A673 (cell line): ENCODE data around the gene SANBR. TPM values are rescaled to one million over a fixed set of nuclear protein-coding genes. Genes with fewer than 3 reads are reported as not detected.

ENCODE experiments used
- Bru-seq: library from RNA; stranded (reverse); fragments of 400-500 nt; gene quantifications from one replicate; lab custom pipeline; 2021; lab: Mats Ljungman, UMichigan
- BruChase-seq, 2 experiments: library from RNA; stranded (reverse); fragments of 400-500 nt; gene quantifications; one replicate each; lab custom pipeline; 2021; lab: Mats Ljungman, UMichigan
- BruUV-seq: library from RNA; stranded (reverse); fragments of 400-500 nt; replicated peaks from 2 replicates; lab custom pipeline; 2021; lab: Mats Ljungman, UMichigan
- CTCF ChIA-PET: fragments of 300-600 bp; sonication (Branson Sonifier 250); formaldehyde crosslinking; loops from one replicate; lab custom pipeline; 2022; ENCODE audit warnings: antibody characterized with exemption; lab: Charles Lee
- POLR2A ChIA-PET: fragments of 300-600 bp; sonication (Branson Sonifier 250); formaldehyde crosslinking; loops from one replicate; lab custom pipeline; 2022; ENCODE audit warnings: antibody characterized with exemption; ENCODE audit not compliant: low non-redundant PET; lab: Charles Lee
- DNase-seq: peaks from one replicate; pipeline ENCODE4 v3.0.0-alpha.2; 2015; ENCODE audit warnings: low spot score
- H3K27ac ChIP-seq: fragments of 200-600 bp; sonication (generic); 2 replicates; pipeline ENCODE4 v1.5.1; 2016; ENCODE audit warnings: mixed run types, low read depth, mild to moderate bottlenecking, mixed read lengths, antibody characterized with exemption, low read length; ENCODE audit not compliant: poor library complexity, severe bottlenecking
- H3K27me3 ChIP-seq: fragments of 200-600 bp; sonication (generic); replicated peaks from 2 replicates; pipeline ENCODE4 v1.6.1; 2017; ENCODE audit warnings: mixed run types, low read depth, mild to moderate bottlenecking, mixed read lengths, antibody characterized with exemption, low read length; ENCODE audit not compliant: insufficient read depth, poor library complexity
- H3K36me3 ChIP-seq: fragments of 200-600 bp; sonication (generic); 2 replicates; pipeline ENCODE4 v1.6.1; 2016; ENCODE audit warnings: mixed run types, mild to moderate bottlenecking, mixed read lengths, antibody characterized with exemption, low read length; ENCODE audit not compliant: insufficient read depth, poor library complexity, severe bottlenecking
- H3K4me1 ChIP-seq: fragments of 200-600 bp; sonication (generic); 2 replicates; pipeline ENCODE4 v1.6.1; 2017; ENCODE audit warnings: mixed run types, mild to moderate bottlenecking, mixed read lengths, antibody characterized with exemption, low read length; ENCODE audit not compliant: insufficient read depth, poor library complexity, severe bottlenecking
- H3K4me3 ChIP-seq: fragments of 200-600 bp; sonication (generic); 2 replicates; pipeline ENCODE4 v1.5.1; 2016; ENCODE audit warnings: low read depth, mixed run types, mild to moderate bottlenecking, mixed read lengths, low read length; ENCODE audit not compliant: poor library complexity, severe bottlenecking
- H3K9me3 ChIP-seq: fragments of 200-600 bp; sonication (generic); 2 replicates; pipeline ENCODE4 v1.6.1; 2016; ENCODE audit warnings: mixed run types, low read depth, mild to moderate bottlenecking, mixed read lengths, antibody characterized with exemption, low read length; ENCODE audit not compliant: poor library complexity, severe bottlenecking
- EZH2 ChIP-seq: fragments of 200-600 bp; sonication (generic); IDR thresholded peaks from 2 replicates; pipeline ENCODE4 v1.6.1; 2017; ENCODE audit warnings: borderline replicate concordance, low read depth, mild to moderate bottlenecking, mixed read lengths, antibody characterized with exemption, low read length; ENCODE audit not compliant: poor library complexity, severe bottlenecking
- intact Hi-C: fragments of 100-400 bp; cut with micrococcal nuclease; formaldehyde crosslinking; loops from one replicate; pipeline ENCODE4 v1.10.0; 2022; ENCODE audit not compliant: unreplicated experiment
- long read RNA-seq: library from polyadenylated mRNA; stranded (forward); transcript quantifications from one replicate; pipeline ENCODE4 v2.0.0, GENCODE V29; 2022
- total RNA-seq: library from RNA; stranded (reverse); gene quantifications from 2 replicates; pipeline ENCODE4 v1.2.3, GENCODE V29; 2021
- TF ChIP-seq, protein P1 (sequence below): fragments of 300-800, 200-600 bp; sonication (generic); conservative IDR thresholded peaks from 2 replicates; pipeline ENCODE4 v1.5.1; 2017; ENCODE audit warnings: low read depth, mild to moderate bottlenecking, antibody characterized with exemption, low read length, moderate library complexity, mixed read lengths

The SANBR gene
- total RNA-seq (12.1 and 15.5 TPM in 2 replicates), Bru-seq, nascent RNA (percentile 62 among the genes with signal in this experiment), BruChase-seq, experiment 1, labeled RNA remaining after a 2-hour chase (percentile 62 among the genes with signal in this experiment), BruChase-seq, experiment 2, labeled RNA remaining after a 6-hour chase (percentile 58 among the genes with signal in this experiment)
- long read RNA-seq, full-length matches to known transcripts = 4 of 12 reads
- long read RNA-seq, partial matches to known transcripts = 3 of 12 reads
- long read RNA-seq, other reads (novel, unspliced or antisense) = 5 of 12 reads

DNA sequence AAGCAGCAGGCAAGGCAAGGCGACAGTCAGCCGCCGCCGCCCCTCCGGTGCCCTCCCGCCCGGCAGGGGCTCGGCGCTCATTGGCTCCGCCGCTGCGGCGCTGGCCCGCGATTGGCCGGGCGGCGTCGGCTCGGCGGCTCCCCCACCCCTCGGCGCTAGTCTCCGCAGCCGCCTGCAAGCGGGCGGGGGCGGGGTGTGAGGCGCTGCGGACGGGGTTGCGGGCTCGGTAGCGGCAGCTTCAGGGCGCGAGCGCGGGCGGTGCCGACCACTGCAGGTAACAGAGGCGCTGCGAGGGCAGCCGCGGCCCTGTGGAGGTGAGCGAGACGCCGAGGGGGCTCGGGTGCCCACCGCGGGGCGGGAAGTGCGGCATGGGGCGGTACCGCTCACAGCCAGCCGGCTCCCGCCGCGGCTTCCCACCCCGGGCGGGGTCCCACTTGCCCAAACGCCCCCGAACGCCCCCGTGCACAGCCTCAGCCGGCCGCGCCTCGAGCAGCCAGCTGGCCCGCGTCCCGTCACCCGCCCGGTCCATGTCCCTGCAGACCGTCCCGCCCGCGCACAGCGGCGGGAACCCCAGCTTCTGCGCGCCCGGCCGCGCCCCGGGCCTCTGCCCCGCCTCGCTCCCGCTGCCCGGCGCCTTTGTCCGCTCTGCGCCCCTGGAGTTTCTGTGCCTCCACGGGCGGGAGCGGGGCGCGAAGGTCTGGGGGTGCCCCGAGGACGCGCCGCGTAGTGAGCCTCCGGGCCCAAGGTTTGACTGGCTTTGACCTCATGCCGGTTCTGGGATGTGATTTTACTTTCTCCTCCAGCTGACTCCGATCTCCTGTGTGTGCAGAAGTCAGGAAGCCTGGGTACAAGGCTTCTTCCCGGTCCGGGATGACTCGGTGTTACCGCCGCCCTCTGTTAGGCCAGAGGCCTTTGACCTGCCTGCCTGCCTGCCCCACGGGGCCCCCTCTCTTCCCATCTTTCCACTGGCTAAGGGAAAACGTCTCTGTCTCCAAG lies at the start of gene SANBR:
Gene SANBR (plus strand): TSS at position 158 of the 996 bp plus-strand sequence. CDS start 4,480 bp downstream, outside the sequence.
- H3K4me1 ChIP-seq = no peaks in the 10 kb centered on the region
- BruUV-seq = no TSS peak
- H3K4me3 ChIP-seq = peak within 1 kb of the TSS; percentile 89
- peak within 1 kb of the TSS; percentile 70 for H3K27ac ChIP-seq
- TF ChIP-seq, protein P1, sequence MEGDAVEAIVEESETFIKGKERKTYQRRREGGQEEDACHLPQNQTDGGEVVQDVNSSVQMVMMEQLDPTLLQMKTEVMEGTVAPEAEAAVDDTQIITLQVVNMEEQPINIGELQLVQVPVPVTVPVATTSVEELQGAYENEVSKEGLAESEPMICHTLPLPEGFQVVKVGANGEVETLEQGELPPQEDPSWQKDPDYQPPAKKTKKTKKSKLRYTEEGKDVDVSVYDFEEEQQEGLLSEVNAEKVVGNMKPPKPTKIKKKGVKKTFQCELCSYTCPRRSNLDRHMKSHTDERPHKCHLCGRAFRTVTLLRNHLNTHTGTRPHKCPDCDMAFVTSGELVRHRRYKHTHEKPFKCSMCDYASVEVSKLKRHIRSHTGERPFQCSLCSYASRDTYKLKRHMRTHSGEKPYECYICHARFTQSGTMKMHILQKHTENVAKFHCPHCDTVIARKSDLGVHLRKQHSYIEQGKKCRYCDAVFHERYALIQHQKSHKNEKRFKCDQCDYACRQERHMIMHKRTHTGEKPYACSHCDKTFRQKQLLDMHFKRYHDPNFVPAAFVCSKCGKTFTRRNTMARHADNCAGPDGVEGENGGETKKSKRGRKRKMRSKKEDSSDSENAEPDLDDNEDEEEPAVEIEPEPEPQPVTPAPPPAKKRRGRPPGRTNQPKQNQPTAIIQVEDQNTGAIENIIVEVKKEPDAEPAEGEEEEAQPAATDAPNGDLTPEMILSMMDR = no peak
- TF ChIP-seq EZH2 = no peak
- H3K9me3 ChIP-seq = no peaks in the 10 kb centered on the region
- DNase-seq = peak; percentile 95
- no peaks in the 10 kb centered on the region for H3K36me3 ChIP-seq
- CTCF ChIA-PET = no interaction called here
- intact Hi-C loops = no loop called here
- H3K27me3 ChIP-seq = no peaks in the 10 kb centered on the region
- POLR2A ChIA-PET = interaction anchor here (0.6 kb wide), 1 partner anchor 50 kb away, joined by 6 read pairs; no protein-coding TSS in a partner anchor

DNA sequence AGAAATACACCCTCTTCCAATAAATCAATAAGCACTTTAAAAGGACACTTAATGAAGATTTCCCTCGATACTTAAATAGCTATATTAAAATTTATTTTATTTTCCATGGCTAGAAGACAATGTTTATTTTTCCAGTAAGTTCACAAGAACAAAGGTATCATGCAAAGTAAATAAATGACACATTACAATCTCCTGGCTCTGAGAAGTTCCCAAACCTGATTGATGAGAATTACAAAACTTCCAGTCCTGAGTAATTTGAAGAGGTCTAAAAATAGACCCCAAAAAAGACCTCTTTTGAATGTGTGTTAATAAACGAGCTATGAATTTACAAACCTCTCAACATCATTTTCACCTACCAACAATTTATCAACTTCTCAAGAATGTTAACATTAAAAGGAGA lies 49.7 kb upstream of the SANBR start:
- H3K36me3 ChIP-seq = no peaks in the 10 kb centered on the region
- H3K27me3 ChIP-seq = no peaks in the 10 kb centered on the region
- BruUV-seq = no TSS peak
- no peak for DNase-seq
- peak overlapping the region; percentile 77 for H3K4me3 ChIP-seq
- H3K27ac ChIP-seq = no peak overlapping the region
- peaks cover 15% of the 10 kb centered on the region for H3K4me1 ChIP-seq
- ChIA-PET CTCF (no interaction called here), POLR2A (interaction anchor here (0.7 kb wide), 2 partner anchors 38 to 50 kb away, joined by 4 to 6 read pairs; partner anchors contain the start of gene SANBR)
- intact Hi-C loops = no loop called here
- no peaks in the 10 kb centered on the region for H3K9me3 ChIP-seq
- TF ChIP-seq, protein P1 = no peak
- TF ChIP-seq EZH2 = no peak

DNA sequence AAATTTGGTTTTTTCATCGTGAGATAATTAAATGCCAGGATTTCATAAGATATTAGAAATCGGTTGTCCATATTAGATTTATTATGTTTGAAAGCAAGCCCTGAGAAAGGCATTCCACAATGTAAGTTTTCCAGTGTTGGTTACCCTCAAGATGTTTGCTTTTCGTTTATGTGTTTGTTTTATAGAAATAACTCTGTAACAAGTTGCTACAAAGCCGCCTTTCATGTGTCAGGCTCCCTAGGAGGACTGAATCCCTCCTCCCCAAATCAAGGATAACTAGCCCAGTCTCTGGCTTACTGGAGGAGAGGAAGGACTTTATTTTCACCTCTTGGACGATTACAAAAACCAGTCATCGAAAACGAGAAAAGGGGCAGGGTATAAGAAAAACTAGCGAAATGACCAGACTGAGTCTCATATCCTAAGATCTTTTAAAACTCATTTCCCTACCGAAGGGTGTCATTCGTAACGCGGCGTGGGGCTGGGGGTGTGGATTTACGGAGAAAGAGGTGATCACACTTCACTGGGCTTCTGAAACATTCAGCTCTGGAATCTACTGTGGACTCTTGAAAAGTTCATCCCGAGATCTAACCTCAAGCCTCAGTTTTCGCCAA lies 49.2 kb upstream of the SANBR start:
- H3K27me3 ChIP-seq = no peaks in the 10 kb centered on the region
- no peaks in the 10 kb centered on the region for H3K36me3 ChIP-seq
- peaks cover 15% of the 10 kb centered on the region for H3K4me1 ChIP-seq
- ChIA-PET POLR2A (interaction anchor here (0.7 kb wide), 2 partner anchors 37 to 49 kb away, joined by 4 to 6 read pairs; partner anchors contain the start of gene SANBR), CTCF (no interaction called here)
- H3K9me3 ChIP-seq = no peaks in the 10 kb centered on the region
- no peak for DNase-seq
- TF ChIP-seq, protein P1 = no peak
- TF ChIP-seq EZH2 = no peak
- BruUV-seq = TSS peak; percentile 80
- peak overlapping the region; percentile 77 for H3K4me3 ChIP-seq
- H3K27ac ChIP-seq = peak overlapping the region; percentile 93
- intact Hi-C loops = no loop called here
